Measurements from ENCODE around the gene RNF151. TPM values are rescaled to one million over a fixed set of nuclear protein-coding genes. Genes with fewer than 3 reads are reported as not detected.
A peak's percentile ranks its signal among the peaks of the same experiment; 100 is the strongest.

RNF151 gene
- polyA plus RNA-seq, 1 donor from 2014 or later: not detected

DNA sequence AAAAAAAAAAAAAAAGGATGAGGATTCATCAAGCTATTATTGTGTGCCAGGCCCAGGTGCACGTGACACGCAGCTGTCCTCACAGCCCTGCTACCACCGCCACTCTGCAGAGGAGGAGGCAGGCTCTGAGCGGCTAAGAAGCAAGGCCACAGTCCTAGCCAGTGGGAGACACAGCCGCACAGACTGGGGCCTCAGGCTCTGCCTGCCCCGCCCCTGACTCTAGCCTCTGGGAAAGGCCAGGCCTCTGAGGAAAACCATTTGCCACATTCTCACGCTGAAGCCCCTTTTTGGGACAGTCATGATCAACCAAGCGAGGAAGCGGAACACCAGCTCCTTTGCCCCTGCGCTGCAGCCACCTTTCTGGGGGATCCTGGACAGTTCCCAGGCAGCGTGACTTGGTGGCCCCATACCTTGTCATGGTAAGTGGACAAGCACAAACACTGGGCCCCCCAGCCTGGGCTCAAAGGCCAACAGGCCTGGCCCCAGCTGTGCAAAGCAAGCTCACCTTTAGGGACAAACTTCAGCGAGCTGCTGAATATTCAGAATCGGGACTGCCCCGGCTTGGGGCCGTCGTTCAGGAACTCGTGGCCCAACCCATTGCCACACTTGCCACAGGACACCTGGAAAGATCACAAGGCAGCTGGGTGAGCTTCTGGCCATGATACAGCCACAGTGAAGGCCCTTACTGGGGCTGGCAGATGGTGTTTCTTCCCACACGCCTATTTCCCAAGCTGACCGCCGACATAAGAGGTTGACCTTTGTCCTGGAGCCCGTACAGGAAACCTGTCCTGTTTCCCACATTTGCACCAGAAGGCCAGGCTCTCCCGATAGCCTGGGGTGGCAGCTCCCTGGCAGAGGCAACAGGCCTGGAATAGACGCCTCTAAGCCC, 26.1 kb upstream of the RNF151 start:
- no peaks in the 10 kb centered on the region for H3F3A ChIP-seq (ENCODE audit: insufficient read depth, low read length, poor library complexity, severe bottlenecking)
- H2AFZ ChIP-seq (ENCODE audit: low read depth, low read length): no peak overlapping the region
- H4K20me1 ChIP-seq (ENCODE audit: insufficient read depth): no peaks in the 10 kb centered on the region
- H3K27me3 ChIP-seq (ENCODE audit: insufficient read depth, low read depth, low read length): no peaks in the 10 kb centered on the region
- H3K9ac ChIP-seq (ENCODE audit: low read length): no peak overlapping the region
- TF ChIP-seq TAF1 (IDR thresholded peaks at IDR 0.05; ENCODE audit: low read depth) (no peak), POLR2AphosphoS5 (IDR thresholded peaks at IDR 0.05) (no peak), EZH2 (IDR thresholded peaks at IDR 0.05; ENCODE audit: borderline replicate concordance, insufficient read depth, low read length, poor library complexity, severe bottlenecking) (no peak), EP300 (conservative IDR thresholded peaks at IDR 0.05; ENCODE audit: poor library complexity, severe bottlenecking) (no peak), SMC3 (conservative IDR thresholded peaks at IDR 0.05; ENCODE audit: poor library complexity) (no peak), MXI1 (conservative IDR thresholded peaks at IDR 0.05; ENCODE audit: poor library complexity, severe bottlenecking) (no peak), RAD21 (conservative IDR thresholded peaks at IDR 0.05) (no peak)
- TF ChIP-seq, protein P1, sequence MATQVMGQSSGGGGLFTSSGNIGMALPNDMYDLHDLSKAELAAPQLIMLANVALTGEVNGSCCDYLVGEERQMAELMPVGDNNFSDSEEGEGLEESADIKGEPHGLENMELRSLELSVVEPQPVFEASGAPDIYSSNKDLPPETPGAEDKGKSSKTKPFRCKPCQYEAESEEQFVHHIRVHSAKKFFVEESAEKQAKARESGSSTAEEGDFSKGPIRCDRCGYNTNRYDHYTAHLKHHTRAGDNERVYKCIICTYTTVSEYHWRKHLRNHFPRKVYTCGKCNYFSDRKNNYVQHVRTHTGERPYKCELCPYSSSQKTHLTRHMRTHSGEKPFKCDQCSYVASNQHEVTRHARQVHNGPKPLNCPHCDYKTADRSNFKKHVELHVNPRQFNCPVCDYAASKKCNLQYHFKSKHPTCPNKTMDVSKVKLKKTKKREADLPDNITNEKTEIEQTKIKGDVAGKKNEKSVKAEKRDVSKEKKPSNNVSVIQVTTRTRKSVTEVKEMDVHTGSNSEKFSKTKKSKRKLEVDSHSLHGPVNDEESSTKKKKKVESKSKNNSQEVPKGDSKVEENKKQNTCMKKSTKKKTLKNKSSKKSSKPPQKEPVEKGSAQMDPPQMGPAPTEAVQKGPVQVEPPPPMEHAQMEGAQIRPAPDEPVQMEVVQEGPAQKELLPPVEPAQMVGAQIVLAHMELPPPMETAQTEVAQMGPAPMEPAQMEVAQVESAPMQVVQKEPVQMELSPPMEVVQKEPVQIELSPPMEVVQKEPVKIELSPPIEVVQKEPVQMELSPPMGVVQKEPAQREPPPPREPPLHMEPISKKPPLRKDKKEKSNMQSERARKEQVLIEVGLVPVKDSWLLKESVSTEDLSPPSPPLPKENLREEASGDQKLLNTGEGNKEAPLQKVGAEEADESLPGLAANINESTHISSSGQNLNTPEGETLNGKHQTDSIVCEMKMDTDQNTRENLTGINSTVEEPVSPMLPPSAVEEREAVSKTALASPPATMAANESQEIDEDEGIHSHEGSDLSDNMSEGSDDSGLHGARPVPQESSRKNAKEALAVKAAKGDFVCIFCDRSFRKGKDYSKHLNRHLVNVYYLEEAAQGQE (IDR thresholded peaks at IDR 0.05; ENCODE audit: borderline replicate concordance): no peak
- TF ChIP-seq, protein P2, sequence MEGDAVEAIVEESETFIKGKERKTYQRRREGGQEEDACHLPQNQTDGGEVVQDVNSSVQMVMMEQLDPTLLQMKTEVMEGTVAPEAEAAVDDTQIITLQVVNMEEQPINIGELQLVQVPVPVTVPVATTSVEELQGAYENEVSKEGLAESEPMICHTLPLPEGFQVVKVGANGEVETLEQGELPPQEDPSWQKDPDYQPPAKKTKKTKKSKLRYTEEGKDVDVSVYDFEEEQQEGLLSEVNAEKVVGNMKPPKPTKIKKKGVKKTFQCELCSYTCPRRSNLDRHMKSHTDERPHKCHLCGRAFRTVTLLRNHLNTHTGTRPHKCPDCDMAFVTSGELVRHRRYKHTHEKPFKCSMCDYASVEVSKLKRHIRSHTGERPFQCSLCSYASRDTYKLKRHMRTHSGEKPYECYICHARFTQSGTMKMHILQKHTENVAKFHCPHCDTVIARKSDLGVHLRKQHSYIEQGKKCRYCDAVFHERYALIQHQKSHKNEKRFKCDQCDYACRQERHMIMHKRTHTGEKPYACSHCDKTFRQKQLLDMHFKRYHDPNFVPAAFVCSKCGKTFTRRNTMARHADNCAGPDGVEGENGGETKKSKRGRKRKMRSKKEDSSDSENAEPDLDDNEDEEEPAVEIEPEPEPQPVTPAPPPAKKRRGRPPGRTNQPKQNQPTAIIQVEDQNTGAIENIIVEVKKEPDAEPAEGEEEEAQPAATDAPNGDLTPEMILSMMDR (IDR thresholded peaks at IDR 0.05; ENCODE audit: poor library complexity, severe bottlenecking): no peak
- no peaks in the 10 kb centered on the region for H3K36me3 ChIP-seq (ENCODE audit: insufficient read depth, low read length)
- no peaks in the 10 kb centered on the region for H3K9me2 ChIP-seq (ENCODE audit: insufficient read depth, low read length)
- no peaks in the 10 kb centered on the region for H3K9me3 ChIP-seq (ENCODE audit: low read length)
- no peak overlapping the region for H3K4me2 ChIP-seq (ENCODE audit: low read length)
- no peak overlapping the region for H3K27ac ChIP-seq (ENCODE audit: low read length)
- no peaks in the 10 kb centered on the region for H3K79me2 ChIP-seq (replicated peaks; ENCODE audit: insufficient read depth, low read length)
- H3K4me3 ChIP-seq (ENCODE audit: low read length): no peak overlapping the region

DNA sequence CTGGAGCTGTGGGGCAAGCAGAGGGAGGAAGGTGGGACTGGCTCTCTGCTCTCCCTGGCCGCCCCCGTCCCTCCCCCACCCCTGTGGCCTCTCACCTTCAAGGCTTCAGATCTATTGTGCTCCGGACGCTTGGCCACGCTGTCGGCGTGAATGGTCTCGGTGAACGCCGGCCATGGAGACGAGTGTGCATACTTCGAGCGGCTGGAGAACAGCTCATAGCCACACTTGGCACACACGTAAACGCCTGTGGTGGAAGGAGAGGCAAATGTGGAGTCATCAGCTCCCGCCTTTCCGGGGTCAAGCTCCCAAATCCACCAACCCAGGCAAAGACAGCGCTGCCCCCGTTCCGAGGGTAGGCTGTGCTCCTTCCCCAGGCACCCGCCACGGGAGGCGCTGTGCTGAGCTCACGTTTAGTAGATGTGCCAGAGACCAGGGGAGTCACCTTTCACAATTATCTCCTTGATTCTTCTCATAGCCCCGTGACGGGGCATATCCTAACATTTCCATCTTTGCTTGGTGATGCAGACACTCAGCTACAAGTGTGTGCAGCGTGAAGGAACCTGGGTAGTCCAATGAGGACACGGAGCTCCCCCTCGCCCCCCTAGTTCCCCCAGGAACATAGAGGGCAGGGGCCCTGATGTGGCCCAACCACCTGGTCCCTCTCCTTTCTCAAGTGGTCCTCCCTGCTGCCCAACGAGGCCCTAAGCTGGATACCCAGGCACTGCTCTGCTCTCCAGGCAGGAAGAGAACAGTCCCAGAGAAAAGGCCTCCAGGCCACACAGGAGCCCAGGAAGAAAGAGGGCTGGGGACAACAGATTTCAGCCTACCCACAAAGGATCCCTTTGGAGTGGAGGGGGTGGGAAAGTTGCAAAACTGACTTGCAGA, 25.3 kb upstream of the RNF151 start:
- no peak overlapping the region for H3K4me2 ChIP-seq (ENCODE audit: low read length)
- no peaks in the 10 kb centered on the region for H4K20me1 ChIP-seq (ENCODE audit: insufficient read depth)
- H3K9me2 ChIP-seq (ENCODE audit: insufficient read depth, low read length): no peaks in the 10 kb centered on the region
- H3F3A ChIP-seq (ENCODE audit: insufficient read depth, low read length, poor library complexity, severe bottlenecking): no peaks in the 10 kb centered on the region
- H2AFZ ChIP-seq (ENCODE audit: low read depth, low read length): no peak overlapping the region
- no peaks in the 10 kb centered on the region for H3K79me2 ChIP-seq (replicated peaks; ENCODE audit: insufficient read depth, low read length)
- no peaks in the 10 kb centered on the region for H3K27me3 ChIP-seq (ENCODE audit: insufficient read depth, low read depth, low read length)
- H3K4me3 ChIP-seq (ENCODE audit: low read length): peak overlapping the region; percentile 86
- no peaks in the 10 kb centered on the region for H3K9me3 ChIP-seq (ENCODE audit: low read length)
- H3K27ac ChIP-seq (ENCODE audit: low read length): no peak overlapping the region
- H3K36me3 ChIP-seq (ENCODE audit: insufficient read depth, low read length): no peaks in the 10 kb centered on the region
- no peak overlapping the region for H3K9ac ChIP-seq (ENCODE audit: low read length)
- TF ChIP-seq, protein P1 (IDR thresholded peaks at IDR 0.05; ENCODE audit: borderline replicate concordance): no peak
- TF ChIP-seq, protein P2 (IDR thresholded peaks at IDR 0.05; ENCODE audit: poor library complexity, severe bottlenecking): no peak
- TF ChIP-seq POLR2AphosphoS5 (IDR thresholded peaks at IDR 0.05) (no peak), EZH2 (IDR thresholded peaks at IDR 0.05; ENCODE audit: borderline replicate concordance, insufficient read depth, low read length, poor library complexity, severe bottlenecking) (no peak), SMC3 (conservative IDR thresholded peaks at IDR 0.05; ENCODE audit: poor library complexity) (no peak), EP300 (conservative IDR thresholded peaks at IDR 0.05; ENCODE audit: poor library complexity, severe bottlenecking) (no peak), MXI1 (conservative IDR thresholded peaks at IDR 0.05; ENCODE audit: poor library complexity, severe bottlenecking) (no peak), RAD21 (conservative IDR thresholded peaks at IDR 0.05) (no peak)

All from neural cell (in vitro differentiated cells).